ENCODE results near the gene NOS3.

NOS3 gene

DNA sequence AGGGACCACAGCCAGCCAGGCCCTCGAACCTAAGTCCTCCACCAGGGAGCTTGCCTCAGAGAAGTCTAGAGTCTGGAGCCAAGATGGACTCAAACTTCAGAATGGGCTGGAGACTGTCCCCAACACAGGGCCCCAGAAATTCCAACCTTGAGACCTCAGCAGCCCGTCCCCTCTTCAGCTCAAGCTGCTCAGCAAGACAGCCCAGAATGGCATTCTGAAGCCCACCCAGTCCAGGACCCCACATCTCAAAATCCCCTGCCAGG, 28.6 kb upstream of the NOS3 start:
- TF ChIP-seq, protein P1, sequence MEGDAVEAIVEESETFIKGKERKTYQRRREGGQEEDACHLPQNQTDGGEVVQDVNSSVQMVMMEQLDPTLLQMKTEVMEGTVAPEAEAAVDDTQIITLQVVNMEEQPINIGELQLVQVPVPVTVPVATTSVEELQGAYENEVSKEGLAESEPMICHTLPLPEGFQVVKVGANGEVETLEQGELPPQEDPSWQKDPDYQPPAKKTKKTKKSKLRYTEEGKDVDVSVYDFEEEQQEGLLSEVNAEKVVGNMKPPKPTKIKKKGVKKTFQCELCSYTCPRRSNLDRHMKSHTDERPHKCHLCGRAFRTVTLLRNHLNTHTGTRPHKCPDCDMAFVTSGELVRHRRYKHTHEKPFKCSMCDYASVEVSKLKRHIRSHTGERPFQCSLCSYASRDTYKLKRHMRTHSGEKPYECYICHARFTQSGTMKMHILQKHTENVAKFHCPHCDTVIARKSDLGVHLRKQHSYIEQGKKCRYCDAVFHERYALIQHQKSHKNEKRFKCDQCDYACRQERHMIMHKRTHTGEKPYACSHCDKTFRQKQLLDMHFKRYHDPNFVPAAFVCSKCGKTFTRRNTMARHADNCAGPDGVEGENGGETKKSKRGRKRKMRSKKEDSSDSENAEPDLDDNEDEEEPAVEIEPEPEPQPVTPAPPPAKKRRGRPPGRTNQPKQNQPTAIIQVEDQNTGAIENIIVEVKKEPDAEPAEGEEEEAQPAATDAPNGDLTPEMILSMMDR (IDR thresholded peaks at IDR 0.05; ENCODE audit: insufficient read depth, low read depth, low read length, missing control alignments): no peak
- H3K4me3 ChIP-seq (ENCODE audit: low read length): no peak overlapping the region
- no peak for DNase-seq (ENCODE audit: low read depth)

DNA sequence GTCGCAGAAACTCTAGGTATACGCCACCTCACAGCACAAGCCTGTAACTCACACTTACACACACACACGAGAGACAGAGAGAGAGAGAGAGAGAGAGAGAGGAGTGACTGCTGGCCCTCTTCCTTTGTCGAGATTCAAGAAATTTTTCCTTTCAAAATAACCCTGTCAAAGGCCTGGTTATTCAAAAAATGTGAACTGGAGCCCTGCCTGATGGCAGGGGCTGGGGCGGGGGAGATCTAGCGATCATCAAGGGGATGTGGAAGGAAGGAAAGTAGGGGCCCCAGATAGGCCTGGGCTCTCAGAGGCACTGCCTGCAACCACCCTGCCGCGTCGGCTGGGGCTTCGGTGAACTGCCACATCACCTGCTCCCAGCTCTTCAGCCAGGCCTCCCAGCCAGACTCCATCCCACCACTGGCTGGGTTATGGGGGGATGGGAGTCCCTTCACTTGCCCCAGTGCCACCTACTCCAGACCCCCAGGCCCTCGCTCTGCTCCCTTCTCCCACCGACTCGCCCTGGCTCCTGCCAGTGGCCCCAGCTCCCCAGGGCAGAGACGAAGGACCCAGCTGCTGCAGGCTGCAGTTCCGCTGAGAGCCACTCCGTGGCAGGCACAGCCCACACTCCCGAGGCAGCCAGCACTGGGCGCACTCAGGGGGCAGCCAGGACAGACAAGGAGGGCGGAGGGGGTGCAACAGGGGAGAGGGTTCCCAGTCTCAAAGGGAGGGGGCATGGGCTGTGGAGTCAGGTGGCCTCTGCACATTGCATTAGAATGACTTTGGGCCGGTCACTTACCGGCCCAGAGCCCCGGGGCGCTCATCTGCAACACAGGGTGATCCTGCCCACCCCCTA, 28.0 kb upstream of the NOS3 start:
- TF ChIP-seq, protein P1 (IDR thresholded peaks at IDR 0.05; ENCODE audit: insufficient read depth, low read depth, low read length, missing control alignments): peak; percentile 91
- DNase-seq (ENCODE audit: low read depth): peak; percentile 47
- no peak overlapping the region for H3K4me3 ChIP-seq (ENCODE audit: low read length)

DNA sequence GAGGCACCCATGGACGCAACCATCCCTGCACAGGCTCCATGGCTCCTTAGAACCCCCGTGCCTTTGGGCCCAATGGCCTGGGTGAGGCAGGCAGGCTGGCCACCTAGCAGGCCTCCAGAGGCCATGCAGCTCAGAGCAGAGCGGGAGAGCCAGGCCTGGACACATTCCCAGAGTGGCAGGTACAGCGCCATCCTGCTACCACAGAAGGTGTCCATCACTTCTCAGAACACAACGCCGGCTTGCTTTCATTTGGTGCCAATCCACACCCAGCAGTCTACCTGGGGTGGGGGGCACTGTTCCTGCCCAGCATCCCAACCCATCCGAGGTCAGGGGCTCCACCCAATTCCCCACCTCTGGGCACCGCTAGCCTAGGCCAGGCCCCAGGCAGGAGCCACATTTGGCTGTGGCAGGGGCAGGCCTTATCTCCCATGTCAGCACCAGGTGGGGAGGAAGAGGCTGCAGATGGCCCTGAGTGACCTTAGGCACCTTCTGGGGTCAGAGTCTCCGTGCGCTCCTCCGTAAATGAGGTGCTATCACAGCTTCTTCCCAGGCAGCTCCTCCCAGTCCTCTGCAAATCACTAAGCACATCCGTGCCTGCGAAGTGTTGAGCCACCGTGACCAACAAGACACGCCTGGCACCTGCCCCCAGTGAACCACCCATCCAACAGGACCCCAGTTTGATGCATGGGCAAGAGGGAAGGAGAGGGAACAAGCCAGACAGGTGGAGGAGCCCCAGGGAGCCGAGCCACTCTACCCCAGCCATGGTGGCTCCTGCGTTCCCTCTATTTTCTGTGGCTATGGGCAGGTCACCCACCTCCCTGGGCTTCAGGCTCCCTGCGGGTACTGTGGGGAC, 26.9 kb upstream of the NOS3 start:
- no peak for DNase-seq (ENCODE audit: low read depth)
- TF ChIP-seq, protein P1 (IDR thresholded peaks at IDR 0.05; ENCODE audit: insufficient read depth, low read depth, low read length, missing control alignments): no peak
- no peak overlapping the region for H3K4me3 ChIP-seq (ENCODE audit: low read length)

DNA sequence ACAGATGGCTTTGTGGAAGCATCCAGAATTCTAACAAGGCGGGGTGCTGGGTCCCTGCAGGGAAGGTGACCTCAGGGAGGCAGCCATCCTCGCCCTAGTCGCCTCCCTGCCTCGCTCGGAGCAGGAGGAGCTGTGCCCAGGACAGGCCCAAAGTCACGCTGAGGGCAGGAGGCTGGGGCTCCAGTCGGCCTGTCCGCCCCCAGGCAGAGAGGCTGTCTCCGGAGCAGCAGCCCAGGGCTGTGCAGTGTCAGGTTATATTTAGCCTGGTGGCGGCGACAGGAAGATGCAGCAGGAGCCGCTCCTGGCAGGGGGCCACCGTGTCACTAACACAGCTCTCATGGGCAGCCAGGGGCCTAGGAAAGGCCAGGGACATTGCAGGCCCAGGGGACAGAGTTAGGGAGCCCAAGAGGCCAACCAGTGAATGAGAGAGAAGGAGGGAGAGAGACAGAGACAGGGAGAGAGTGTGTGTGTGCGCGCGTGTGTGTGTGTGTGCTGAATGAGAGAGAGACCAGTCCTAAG, 26.2 kb upstream of the NOS3 start:
- no peak for DNase-seq (ENCODE audit: low read depth)
- H3K4me3 ChIP-seq (ENCODE audit: low read length): no peak overlapping the region
- TF ChIP-seq, protein P1 (IDR thresholded peaks at IDR 0.05; ENCODE audit: insufficient read depth, low read depth, low read length, missing control alignments): no peak

DNA sequence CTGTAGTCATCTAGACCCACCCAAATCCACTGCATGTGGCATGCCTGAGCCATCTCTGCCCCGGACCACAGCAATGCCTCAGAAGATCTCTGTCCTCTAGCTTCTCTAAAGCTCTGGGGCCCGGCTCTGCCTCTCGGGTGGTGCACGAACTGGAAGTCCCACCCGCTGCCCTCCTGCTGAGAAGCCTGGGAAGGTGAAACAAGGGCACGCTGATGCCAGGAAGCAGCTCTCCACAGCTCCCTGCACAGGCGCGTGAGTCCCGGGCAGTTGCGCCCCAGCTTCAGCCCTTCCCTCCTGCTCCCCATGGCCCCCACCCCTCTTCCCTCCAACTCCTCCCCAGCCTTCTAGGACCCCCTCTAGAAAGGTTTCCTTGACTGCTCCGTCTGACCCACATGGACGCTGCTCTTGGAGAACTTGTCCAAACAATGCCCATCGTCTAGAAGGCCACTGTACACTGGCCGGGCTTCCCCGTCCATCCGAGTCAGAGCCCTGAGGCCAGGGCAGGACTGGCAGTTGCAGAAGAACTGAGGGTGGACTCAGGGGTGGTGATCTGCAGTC, 25.5 kb upstream of the NOS3 start:
- TF ChIP-seq, protein P1 (IDR thresholded peaks at IDR 0.05; ENCODE audit: insufficient read depth, low read depth, low read length, missing control alignments): no peak
- no peak overlapping the region for H3K4me3 ChIP-seq (ENCODE audit: low read length)
- no peak for DNase-seq (ENCODE audit: low read depth)

DNA sequence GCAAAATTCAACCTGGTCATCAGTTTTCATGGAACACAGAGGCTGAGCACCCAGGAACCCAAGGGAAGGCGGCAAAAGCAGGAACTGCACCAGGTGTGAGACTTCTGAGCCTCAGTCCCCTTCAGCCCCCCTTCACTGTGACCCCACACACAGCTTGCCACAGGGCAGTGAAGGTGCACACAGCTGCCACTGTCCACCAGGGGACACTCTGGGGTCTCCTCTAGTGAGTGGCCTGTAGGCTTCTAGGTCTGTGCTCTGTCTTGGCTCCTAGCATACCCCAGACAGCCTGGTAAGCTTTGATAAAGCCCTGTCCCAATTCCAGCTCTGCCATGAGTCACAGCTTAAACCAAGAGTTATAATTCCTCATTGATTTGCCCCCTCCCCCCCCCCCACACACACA, 24.8 kb upstream of the NOS3 start:
- TF ChIP-seq, protein P1 (IDR thresholded peaks at IDR 0.05; ENCODE audit: insufficient read depth, low read depth, low read length, missing control alignments): no peak
- DNase-seq (ENCODE audit: low read depth): no peak
- H3K4me3 ChIP-seq (ENCODE audit: low read length): no peak overlapping the region
